DOHH2 (cell line): ENCODE data around the gene PLAAT3.

ENCODE experiments used
- H3F3A ChIP-seq: fragments of 200-600 bp; sonication (generic), shearing (Covaris generic); 2 replicates; pipeline ENCODE4 v1.6.0; 2016; ENCODE audit warnings: antibody characterized with exemption, mild to moderate bottlenecking; ENCODE audit not compliant: control insufficient read depth, insufficient read depth
- H3K27ac ChIP-seq: fragments of 200-600 bp; sonication (generic); 2 replicates; pipeline ENCODE4 v1.5.1; 2014; ENCODE audit warnings: low read depth, mild to moderate bottlenecking, low read length, moderate library complexity
- H3K27me3 ChIP-seq: fragments of 200-600 bp; sonication (generic); 2 replicates; pipeline ENCODE4 v1.6.1; 2014; ENCODE audit warnings: mild to moderate bottlenecking, low read length, mixed read lengths; ENCODE audit not compliant: control insufficient read depth
- H3K36me3 ChIP-seq: fragments of 200-600 bp; sonication (generic); 2 replicates; pipeline ENCODE4 v1.6.1; 2014; ENCODE audit warnings: mild to moderate bottlenecking, low read length, moderate library complexity, mixed read lengths; ENCODE audit not compliant: control insufficient read depth
- H3K4me1 ChIP-seq: fragments of 200-600 bp; sonication (generic); 2 replicates; pipeline ENCODE4 v1.6.1; 2014; ENCODE audit warnings: mild to moderate bottlenecking, low read length, mixed read lengths; ENCODE audit not compliant: control insufficient read depth
- H3K4me2 ChIP-seq: fragments of 200-600 bp; sonication (generic); 2 replicates; pipeline ENCODE4 v1.6.0; 2014; ENCODE audit warnings: mild to moderate bottlenecking, low read length, moderate library complexity
- H3K4me3 ChIP-seq: fragments of 200-600 bp; sonication (generic); 2 replicates; pipeline ENCODE4 v1.5.1; 2014; ENCODE audit warnings: mild to moderate bottlenecking, low read length, mixed read lengths
- H3K79me2 ChIP-seq: fragments of 200-600 bp; sonication (generic); 2 replicates; pipeline ENCODE4 v1.6.1; 2014; ENCODE audit warnings: mild to moderate bottlenecking, low read length, mixed read lengths; ENCODE audit not compliant: control insufficient read depth
- H3K9me2 ChIP-seq: fragments of 200-600 bp; sonication (generic); replicated peaks from 2 replicates; pipeline ENCODE4 v1.6.1; 2014; ENCODE audit warnings: mild to moderate bottlenecking, low read length, mixed read lengths; ENCODE audit not compliant: control insufficient read depth
- H3K9me3 ChIP-seq: fragments of 200-600 bp; sonication (generic); 2 replicates; pipeline ENCODE4 v1.6.1; 2014; ENCODE audit warnings: antibody characterized with exemption, low read length, mixed read lengths; ENCODE audit not compliant: control insufficient read depth, insufficient read depth
- H4K20me1 ChIP-seq: fragments of 200-600 bp; sonication (generic); 2 replicates; pipeline ENCODE4 v1.6.0; 2014; ENCODE audit warnings: low read depth, mild to moderate bottlenecking, antibody characterized with exemption, low read length, moderate library complexity; ENCODE audit not compliant: control insufficient read depth, insufficient read depth
- EZH2phosphoT487 ChIP-seq: fragments of 200-600 bp; sonication (generic); IDR thresholded peaks from 2 replicates; pipeline ENCODE4 v1.6.1; 2017; ENCODE audit warnings: borderline replicate concordance, mild to moderate bottlenecking, antibody characterized with exemption, low read length, moderate library complexity, mixed read lengths
- TF ChIP-seq, protein P1 (sequence below): fragments of 200-600 bp; sonication (generic); IDR thresholded peaks from one replicate; pipeline ENCODE4 v1.5.1; 2014; ENCODE audit warnings: antibody characterized with exemption, mild to moderate bottlenecking, low read depth, low read length; ENCODE audit not compliant: poor library complexity, severe bottlenecking

Gene PLAAT3

DNA sequence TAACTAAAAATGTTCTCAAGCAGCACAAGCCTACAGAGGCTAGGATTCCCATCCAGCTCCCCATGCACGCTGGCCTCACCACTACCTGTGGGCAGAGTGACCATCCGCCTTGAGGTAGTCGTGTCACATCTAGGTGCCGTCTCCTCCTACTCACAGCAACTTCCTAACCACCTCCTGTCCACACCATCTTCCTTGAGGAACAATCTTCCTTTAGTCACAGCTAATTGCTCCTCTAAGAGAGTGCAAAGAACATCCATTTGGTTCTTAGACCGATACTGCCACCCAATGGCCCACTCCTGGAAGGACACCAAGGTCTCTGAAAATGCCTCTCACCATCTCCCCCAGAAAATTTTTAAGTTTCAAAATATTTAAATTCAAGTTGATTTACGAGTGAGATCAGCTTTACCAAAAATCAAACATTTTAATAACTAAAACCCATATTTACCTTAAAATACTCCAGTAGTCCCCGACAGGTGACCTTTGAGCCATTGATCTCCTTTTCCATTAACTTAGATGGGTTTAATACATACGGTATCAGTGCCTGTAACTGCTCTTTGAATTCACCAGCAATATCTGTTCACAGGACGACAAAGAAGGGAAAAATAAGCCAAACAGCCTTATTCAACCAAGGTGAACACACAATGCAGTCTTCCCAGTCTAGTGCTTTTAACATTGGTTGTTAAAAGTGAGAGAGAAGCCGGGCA lies 21.7 kb upstream of the PLAAT3 start:
- Histone ChIP-seq H3K4me2 (no peak overlapping the region), H3K36me3 (peaks cover 21% of the 10 kb centered on the region), H4K20me1 (no peaks in the 10 kb centered on the region)

DNA sequence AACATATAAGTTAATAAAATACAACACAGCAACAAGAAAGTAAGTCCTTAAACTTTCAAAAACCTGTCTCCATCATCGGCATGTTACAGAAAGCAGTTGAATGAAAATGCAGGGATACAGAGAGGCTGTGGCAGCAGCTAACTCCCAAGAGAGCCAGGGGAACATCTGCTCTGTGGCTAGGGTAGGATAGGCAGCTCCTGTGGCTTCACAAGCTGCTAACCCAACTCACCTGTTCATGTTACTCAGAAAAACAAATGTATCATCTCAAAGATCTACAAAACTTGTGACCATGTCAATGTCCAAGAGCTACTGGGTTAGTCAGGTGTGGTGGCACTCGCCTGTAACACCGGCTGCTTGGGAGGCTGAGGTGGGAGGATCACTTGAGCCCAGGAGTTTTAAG lies 15.2 kb upstream of the PLAAT3 start:
- Histone ChIP-seq H3K4me3 (no peak overlapping the region), H3F3A (no peaks in the 10 kb centered on the region), H3K4me1 (no peaks in the 10 kb centered on the region), H3K36me3 (peaks cover 24% of the 10 kb centered on the region), H3K4me2 (no peak overlapping the region), H3K9me2 (no peaks in the 10 kb centered on the region), H3K79me2 (no peaks in the 10 kb centered on the region), H3K27me3 (no peaks in the 10 kb centered on the region), H3K27ac (no peak overlapping the region), H3K9me3 (no peaks in the 10 kb centered on the region), H4K20me1 (no peaks in the 10 kb centered on the region)
- TF ChIP-seq, protein P1, sequence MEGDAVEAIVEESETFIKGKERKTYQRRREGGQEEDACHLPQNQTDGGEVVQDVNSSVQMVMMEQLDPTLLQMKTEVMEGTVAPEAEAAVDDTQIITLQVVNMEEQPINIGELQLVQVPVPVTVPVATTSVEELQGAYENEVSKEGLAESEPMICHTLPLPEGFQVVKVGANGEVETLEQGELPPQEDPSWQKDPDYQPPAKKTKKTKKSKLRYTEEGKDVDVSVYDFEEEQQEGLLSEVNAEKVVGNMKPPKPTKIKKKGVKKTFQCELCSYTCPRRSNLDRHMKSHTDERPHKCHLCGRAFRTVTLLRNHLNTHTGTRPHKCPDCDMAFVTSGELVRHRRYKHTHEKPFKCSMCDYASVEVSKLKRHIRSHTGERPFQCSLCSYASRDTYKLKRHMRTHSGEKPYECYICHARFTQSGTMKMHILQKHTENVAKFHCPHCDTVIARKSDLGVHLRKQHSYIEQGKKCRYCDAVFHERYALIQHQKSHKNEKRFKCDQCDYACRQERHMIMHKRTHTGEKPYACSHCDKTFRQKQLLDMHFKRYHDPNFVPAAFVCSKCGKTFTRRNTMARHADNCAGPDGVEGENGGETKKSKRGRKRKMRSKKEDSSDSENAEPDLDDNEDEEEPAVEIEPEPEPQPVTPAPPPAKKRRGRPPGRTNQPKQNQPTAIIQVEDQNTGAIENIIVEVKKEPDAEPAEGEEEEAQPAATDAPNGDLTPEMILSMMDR, result no peak
- TF ChIP-seq EZH2phosphoT487, result no peak

More for the DNA sequence above, 21.7 kb upstream of the PLAAT3 start:
- Histone ChIP-seq H3K79me2 (no peaks in the 10 kb centered on the region), H3K9me2 (no peaks in the 10 kb centered on the region), H3K27me3 (no peaks in the 10 kb centered on the region), H3K9me3 (no peaks in the 10 kb centered on the region), H3K4me3 (no peak overlapping the region), H3K27ac (no peak overlapping the region), H3K4me1 (no peaks in the 10 kb centered on the region), H3F3A (no peaks in the 10 kb centered on the region)
- TF ChIP-seq EZH2phosphoT487, result no peak
- TF ChIP-seq, protein P1, result peak; percentile 75

DNA sequence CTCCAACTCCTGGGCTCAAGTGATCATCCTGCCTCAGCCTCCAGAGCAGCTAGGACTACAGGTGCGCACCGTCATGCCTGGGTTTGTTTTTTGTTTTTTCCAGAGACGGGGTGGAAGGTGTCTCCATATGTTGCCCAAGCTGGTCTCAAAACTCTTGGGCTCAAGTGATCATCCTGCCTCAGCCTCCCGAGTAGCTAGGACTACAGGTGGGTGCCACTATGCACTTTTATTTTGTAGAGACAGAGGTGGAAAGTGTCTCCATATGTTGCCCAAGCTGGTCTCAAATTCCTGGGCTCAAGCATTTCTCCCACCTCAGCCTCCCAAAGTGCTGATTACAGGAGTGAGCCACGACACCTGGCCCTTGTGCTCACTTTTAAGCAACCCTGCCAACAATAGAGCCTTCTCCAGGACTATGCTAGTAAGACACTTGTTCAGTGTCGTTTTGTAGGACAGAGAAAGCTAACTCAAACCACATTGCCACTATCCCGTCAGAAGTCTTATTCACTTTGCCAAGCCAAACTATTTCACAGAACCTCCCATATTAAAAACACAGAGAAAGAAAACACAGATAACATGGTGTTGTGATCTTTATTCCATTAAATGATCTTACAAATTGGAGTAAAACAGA lies 9.4 kb upstream of the PLAAT3 start:
- Histone ChIP-seq H3K79me2 (no peaks in the 10 kb centered on the region), H4K20me1 (no peaks in the 10 kb centered on the region), H3K9me2 (no peaks in the 10 kb centered on the region), H3K27ac (no peak overlapping the region), H3K27me3 (no peaks in the 10 kb centered on the region), H3K4me1 (peaks cover 5% of the 10 kb centered on the region; the same call in 1 of the 2 replicates), H3K4me3 (no peak overlapping the region), H3K36me3 (no peaks in the 10 kb centered on the region), H3K9me3 (no peaks in the 10 kb centered on the region), H3K4me2 (no peak overlapping the region), H3F3A (no peaks in the 10 kb centered on the region)
- TF ChIP-seq, protein P1, result no peak
- no peak for TF ChIP-seq EZH2phosphoT487
